ENCODE data around the gene CCM2L. TPM values are rescaled to one million over a fixed set of nuclear protein-coding genes. Genes with fewer than 3 reads are reported as not detected.

The CCM2L gene
- total and polyA plus RNA-seq, 2 of the 4 experiments (the other 2 are of a cell fraction): not detected

DNA sequence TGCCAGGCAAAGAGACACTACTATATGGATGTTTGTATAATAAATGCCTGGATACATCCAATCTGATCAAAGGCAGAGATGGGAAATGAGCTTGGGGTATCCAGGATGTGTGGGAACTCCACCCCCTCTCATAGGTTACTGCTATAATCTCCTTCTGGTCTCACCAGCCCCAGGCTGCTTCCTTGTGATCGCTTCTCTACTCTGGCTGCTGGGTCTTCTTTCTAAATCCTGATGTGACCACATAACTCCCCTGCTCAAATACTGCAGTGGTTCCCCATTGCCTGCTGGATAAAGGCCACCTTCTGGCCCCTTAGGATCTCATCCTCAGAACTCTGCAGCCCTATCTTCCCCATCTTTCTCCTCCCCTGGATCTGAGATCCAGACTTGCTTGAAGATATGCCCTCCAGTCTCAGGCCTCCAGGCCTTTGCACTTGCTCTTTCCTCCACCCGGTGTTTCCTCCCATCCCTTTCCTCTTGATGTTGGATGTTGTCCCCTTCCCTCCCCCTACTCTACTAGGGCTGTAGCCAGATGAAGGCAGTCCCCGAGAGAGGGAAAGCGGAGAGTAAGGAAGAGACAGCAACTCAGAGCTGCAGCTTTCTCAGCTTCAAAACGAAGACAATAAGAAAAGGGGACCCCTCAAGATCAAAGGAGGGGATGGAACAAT lies 43.1 kb upstream of the CCM2L start:
- no peak overlapping the region for H2BK5ac ChIP-seq (ENCODE audit: low read depth, low read length, poor library complexity, severe bottlenecking)
- H2BK120ac ChIP-seq (ENCODE audit: low read depth, low read length): no peak overlapping the region
- no peak overlapping the region for H4K5ac ChIP-seq (ENCODE audit: low read depth, low read length)
- H2AK9ac ChIP-seq (replicated peaks; ENCODE audit: low read depth, low read length, poor library complexity): no peak overlapping the region
- ATAC-seq (ENCODE audit: low read depth): no peak
- H3K23ac ChIP-seq (ENCODE audit: low read depth, low read length): no peak overlapping the region
- BruUV-seq (replicated peaks): no TSS peak
- no peak overlapping the region for H2AFZ ChIP-seq (replicated peaks; ENCODE audit: low read length, poor library complexity)
- intact Hi-C loops (cut with micrococcal nuclease): no loop called here
- H3K79me1 ChIP-seq (ENCODE audit: low read depth in 1 of 2, low read length in 2 of 2): no peaks in the 10 kb centered on the region
- ChIA-PET CTCF (no interaction called here), POLR2A (ENCODE audit: unreplicated experiment) (no interaction called here)
- no peak overlapping the region for H4K91ac ChIP-seq (ENCODE audit: insufficient read depth, low read depth, low read length)
- no peaks in the 10 kb centered on the region for H3K36me3 ChIP-seq (ENCODE audit: control insufficient read depth, insufficient read depth, low read length)
- no peak overlapping the region for H2BK15ac ChIP-seq (ENCODE audit: low read depth, low read length)
- H2BK20ac ChIP-seq (ENCODE audit: low read depth, low read length): no peak overlapping the region
- H3K9me3 ChIP-seq (ENCODE audit: control insufficient read depth, insufficient read depth, low read length): no peaks in the 10 kb centered on the region
- H3K4me3 ChIP-seq (ENCODE audit: insufficient read depth, low read depth, low read length): no peak overlapping the region
- no peak overlapping the region for H4K8ac ChIP-seq (ENCODE audit: low read depth in 2 of 2, low read length in 2 of 2)
- H3K9ac ChIP-seq (ENCODE audit: low read depth, low read length): no peak overlapping the region
- H4K20me1 ChIP-seq (ENCODE audit: insufficient read depth, low read length): peaks cover 6% of the 10 kb centered on the region; the same call in 1 of the 2 replicates
- H3K56ac ChIP-seq (ENCODE audit: extremely low read depth, insufficient read depth, low read length): no peak overlapping the region
- no peak overlapping the region for H3K27ac ChIP-seq (ENCODE audit: insufficient read depth, low read length)
- no peaks in the 10 kb centered on the region for H3K4me1 ChIP-seq (ENCODE audit: control insufficient read depth, insufficient read depth, low read length)
- H3K18ac ChIP-seq (ENCODE audit: low read depth, low read length): no peak overlapping the region
- H3K9me1 ChIP-seq (ENCODE audit: insufficient read depth, low read length): no peaks in the 10 kb centered on the region
- H3K4me2 ChIP-seq (ENCODE audit: low read depth, low read length): no peak overlapping the region
- H2AK5ac ChIP-seq (ENCODE audit: low read depth, low read length): no peak overlapping the region
- TF ChIP-seq NFE2L2 (IDR thresholded peaks at IDR 0.05; ENCODE audit: low read depth, low read length) (no peak), RFX5 (IDR thresholded peaks at IDR 0.05; ENCODE audit: low read depth, low read length) (no peak), MAZ (IDR thresholded peaks at IDR 0.05; ENCODE audit: borderline replicate concordance, low read depth, low read length) (no peak), CEBPB (IDR thresholded peaks at IDR 0.05; ENCODE audit: low read depth, low read length) (no peak), POLR2A (IDR thresholded peaks at IDR 0.05; ENCODE audit: low read depth, low read length) (no peak), RAD21 (IDR thresholded peaks at IDR 0.05; ENCODE audit: low read length) (no peak), RCOR1 (IDR thresholded peaks at IDR 0.05; ENCODE audit: insufficient replicate concordance, low read length) (no peak), MAFK (IDR thresholded peaks at IDR 0.05; ENCODE audit: low read depth, low read length) (no peak), BHLHE40 (IDR thresholded peaks at IDR 0.05; ENCODE audit: low read depth, low read length) (no peak)
- TF ChIP-seq, protein P1, sequence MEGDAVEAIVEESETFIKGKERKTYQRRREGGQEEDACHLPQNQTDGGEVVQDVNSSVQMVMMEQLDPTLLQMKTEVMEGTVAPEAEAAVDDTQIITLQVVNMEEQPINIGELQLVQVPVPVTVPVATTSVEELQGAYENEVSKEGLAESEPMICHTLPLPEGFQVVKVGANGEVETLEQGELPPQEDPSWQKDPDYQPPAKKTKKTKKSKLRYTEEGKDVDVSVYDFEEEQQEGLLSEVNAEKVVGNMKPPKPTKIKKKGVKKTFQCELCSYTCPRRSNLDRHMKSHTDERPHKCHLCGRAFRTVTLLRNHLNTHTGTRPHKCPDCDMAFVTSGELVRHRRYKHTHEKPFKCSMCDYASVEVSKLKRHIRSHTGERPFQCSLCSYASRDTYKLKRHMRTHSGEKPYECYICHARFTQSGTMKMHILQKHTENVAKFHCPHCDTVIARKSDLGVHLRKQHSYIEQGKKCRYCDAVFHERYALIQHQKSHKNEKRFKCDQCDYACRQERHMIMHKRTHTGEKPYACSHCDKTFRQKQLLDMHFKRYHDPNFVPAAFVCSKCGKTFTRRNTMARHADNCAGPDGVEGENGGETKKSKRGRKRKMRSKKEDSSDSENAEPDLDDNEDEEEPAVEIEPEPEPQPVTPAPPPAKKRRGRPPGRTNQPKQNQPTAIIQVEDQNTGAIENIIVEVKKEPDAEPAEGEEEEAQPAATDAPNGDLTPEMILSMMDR (conservative IDR thresholded peaks at IDR 0.05; ENCODE audit: low read depth, low read length): no peak
- WGBS, 2 experiments (ENCODE audit: extremely low coverage in 2 of 2, insufficient read length in 1 of 2): 8% methylated on average over 3 of the region's 5 CpGs; no CpG with 5 or more reads in 1 of the 2 experiments
- H3K27me3 ChIP-seq (ENCODE audit: control insufficient read depth, insufficient read depth, low read length): peaks cover 41% of the 10 kb centered on the region
- DNase-seq: no peak
- no peak overlapping the region for H3K14ac ChIP-seq (replicated peaks; ENCODE audit: low read depth, low read length)
- in situ Hi-C loops (cut with MboI; ENCODE audit: low sequenced_read_pairs): no loop called here
- dilution Hi-C loops (cut with HindIII; ENCODE audit: low sequenced_read_pairs, unreplicated experiment): no loop called here
- no peak overlapping the region for H3K4ac ChIP-seq (ENCODE audit: low read depth, low read length)
